OCI-LY3 (cell line): ENCODE measurements around the gene APOL6.

Experiments used
- EZH2phosphoT487 ChIP-seq: fragments of 200-600 bp; shearing (Covaris generic); IDR thresholded peaks from 2 replicates; pipeline ENCODE4 v1.6.1; 2018; ENCODE audit warnings: antibody characterized with exemption, mixed run types, low read depth
- TF ChIP-seq, protein P1 (sequence below): fragments of 200-600, 300-600 bp; sonication (generic); IDR thresholded peaks from 2 replicates; pipeline ENCODE4 v1.5.1; 2014; ENCODE audit warnings: antibody characterized with exemption, low read length, low read depth

DNA sequence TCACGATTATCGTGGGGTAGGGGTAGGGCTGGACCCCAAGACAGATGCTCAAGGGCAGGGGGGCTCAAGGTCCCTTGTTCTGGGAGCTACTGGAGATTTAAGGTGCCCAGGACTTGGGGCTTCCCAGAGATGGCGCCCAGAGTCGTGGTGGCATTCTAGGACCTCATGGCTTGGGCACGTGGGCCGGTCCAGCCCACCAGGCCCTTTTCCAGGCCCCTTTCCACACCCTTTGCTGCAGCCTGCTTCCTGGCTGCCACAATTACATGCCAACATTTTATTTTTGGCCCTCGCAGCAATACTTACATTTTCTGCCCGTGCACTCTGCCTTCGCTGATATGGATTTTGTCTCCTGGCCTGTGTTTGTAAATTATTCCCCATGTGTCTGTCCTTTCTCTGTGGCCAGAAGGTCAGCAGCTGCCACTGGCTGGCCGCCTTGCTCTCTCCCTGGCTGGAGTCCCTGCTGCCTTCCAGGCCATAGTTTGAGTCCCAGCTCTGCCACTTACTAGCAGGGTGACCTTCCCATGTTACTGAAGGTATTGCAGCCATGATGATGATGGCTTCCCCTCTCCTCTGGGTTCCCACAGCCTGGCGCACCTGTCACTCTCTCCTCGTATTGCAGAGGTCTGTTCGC is 42.3 kb upstream of the APOL6 start:
- TF ChIP-seq, protein P1, sequence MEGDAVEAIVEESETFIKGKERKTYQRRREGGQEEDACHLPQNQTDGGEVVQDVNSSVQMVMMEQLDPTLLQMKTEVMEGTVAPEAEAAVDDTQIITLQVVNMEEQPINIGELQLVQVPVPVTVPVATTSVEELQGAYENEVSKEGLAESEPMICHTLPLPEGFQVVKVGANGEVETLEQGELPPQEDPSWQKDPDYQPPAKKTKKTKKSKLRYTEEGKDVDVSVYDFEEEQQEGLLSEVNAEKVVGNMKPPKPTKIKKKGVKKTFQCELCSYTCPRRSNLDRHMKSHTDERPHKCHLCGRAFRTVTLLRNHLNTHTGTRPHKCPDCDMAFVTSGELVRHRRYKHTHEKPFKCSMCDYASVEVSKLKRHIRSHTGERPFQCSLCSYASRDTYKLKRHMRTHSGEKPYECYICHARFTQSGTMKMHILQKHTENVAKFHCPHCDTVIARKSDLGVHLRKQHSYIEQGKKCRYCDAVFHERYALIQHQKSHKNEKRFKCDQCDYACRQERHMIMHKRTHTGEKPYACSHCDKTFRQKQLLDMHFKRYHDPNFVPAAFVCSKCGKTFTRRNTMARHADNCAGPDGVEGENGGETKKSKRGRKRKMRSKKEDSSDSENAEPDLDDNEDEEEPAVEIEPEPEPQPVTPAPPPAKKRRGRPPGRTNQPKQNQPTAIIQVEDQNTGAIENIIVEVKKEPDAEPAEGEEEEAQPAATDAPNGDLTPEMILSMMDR, result no peak
- no peak for TF ChIP-seq EZH2phosphoT487
